ENCODE measurements around the gene KCNN2.

The KCNN2 gene

GRCh38 chr5:114361724-114362196 lies at the start of gene KCNN2:
Gene KCNN2, plus strand, starts transcription at chr5:114362070. Its CDS starts 70 bp downstream, at chr5:114362140.
- no peak for DNase-seq

- DNase-seq: no peak
Measured at GRCh38 chr5:114312658-114313057, 49.2 kb upstream of the KCNN2 start.

GRCh38 chr5:114314061-114314460 lies 47.8 kb upstream of the KCNN2 start:
- DNase-seq: no peak

- no peak for DNase-seq
Measured at GRCh38 chr5:114316167-114316566, 45.7 kb upstream of the KCNN2 start.

- DNase-seq: no peak
Measured at GRCh38 chr5:114317751-114318150, 44.1 kb upstream of the KCNN2 start.

- DNase-seq: no peak
Measured at GRCh38 chr5:114319236-114319635, 42.6 kb upstream of the KCNN2 start.

DNA sequence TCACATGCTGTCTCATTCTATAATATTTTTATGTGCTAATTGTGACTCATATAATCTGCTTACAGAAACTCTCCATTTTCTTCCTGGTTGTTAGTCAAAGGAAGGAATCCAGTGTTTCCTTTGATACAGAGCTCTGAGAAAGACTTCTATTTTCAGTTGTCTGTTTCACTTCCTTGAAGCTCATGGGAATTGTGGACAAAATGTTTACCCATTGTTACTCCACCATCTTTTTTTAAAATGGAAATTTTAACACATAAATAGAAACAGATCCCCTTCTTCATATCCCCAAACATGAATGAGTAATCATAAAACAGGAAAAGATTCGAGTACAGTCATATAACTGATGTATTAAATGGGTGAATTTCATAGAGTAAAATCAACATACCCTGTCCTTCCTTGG lies 42.0 kb upstream of the KCNN2 start:
- no peak for DNase-seq

DNA sequence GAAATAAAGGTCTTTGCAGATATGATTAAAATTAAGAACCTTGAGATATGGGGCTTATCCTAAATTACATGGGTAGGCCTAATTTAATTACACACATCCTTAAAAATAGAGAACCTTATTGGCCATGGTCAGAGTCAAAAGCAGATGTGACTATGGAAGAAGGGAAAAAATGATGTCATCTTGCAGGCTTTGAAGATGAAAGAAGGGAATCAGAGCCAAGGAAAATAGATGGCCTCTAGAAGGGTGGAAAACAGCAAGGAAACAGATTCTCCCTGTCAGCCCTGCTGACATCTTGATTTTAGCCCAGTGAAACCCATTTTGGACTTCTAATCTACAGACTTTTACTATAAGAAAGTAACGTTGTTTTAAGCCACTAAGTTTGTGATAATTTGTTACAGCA lies 37.6 kb upstream of the KCNN2 start:
- no peak for DNase-seq

GRCh38 chr5:114325541-114325940 lies 36.3 kb upstream of the KCNN2 start:
- no peak for DNase-seq

GRCh38 chr5:114327474-114327873 lies 34.4 kb upstream of the KCNN2 start:
- DNase-seq: no peak

GRCh38 chr5:114327987-114328386 lies 33.9 kb upstream of the KCNN2 start:
- no peak for DNase-seq

GRCh38 chr5:114330916-114331531 lies 30.8 kb upstream of the KCNN2 start:
- DNase-seq: no peak

DNA sequence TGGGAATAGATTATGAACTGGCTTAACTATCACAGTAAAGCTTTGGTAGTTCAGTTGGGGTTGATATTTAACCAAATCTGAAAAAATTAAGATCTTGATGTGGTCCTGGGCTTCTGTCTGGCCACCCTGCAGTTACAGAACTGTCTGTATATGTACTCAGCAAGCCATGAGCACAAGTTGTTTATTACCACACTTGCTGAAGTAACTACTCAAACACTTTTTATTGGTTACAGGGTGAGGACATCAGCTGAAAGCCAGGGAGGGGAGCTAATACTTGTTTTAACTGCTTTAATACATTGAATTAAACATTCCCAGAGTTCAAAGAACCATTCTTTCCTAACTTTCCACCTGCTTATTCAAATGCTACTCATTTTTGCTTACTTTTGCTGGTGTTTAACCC lies 29.4 kb upstream of the KCNN2 start:
- DNase-seq: no peak

- no peak for DNase-seq
Measured at GRCh38 chr5:114332925-114333324, 28.9 kb upstream of the KCNN2 start.

DNA sequence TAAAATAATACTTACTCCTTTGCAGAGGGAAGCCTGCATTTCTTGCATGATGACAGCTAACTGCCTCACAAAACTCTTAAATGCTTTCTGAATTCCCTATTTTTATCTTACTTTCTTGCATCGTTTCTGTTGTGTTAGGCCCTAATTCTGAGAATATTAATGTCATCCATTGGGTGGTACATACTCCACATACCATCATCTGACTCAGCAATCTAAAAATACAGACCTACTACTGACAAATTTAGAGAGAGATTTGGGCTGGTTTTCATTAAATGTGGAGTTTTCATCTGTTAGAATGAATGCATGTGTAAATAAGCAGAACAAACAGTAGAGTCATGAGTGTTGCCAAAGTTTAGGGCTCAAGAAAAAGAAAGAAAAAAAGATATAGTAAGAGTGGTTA lies 26.5 kb upstream of the KCNN2 start:
- DNase-seq: no peak

DNA sequence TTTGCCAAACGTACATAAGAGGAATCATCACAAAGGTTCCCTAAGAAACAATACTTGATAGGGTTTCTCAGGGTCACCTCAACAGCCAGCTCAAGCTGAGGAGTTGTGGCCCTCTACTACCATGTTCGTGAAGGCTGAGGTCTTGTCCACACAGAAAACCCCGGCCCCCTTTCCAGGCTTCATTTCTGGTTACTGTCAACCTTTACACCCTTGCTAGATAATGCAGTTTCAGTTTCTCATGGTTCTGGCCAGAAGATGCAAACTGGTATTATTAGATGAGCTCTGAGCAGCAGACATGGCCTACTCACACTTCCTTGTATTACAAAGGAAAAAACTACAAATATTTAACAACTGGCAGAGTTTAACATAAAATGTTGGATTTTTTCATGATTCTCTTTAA lies 22.8 kb upstream of the KCNN2 start:
- DNase-seq: no peak

GRCh38 chr5:114346181-114346580 lies 15.7 kb upstream of the KCNN2 start:
- DNase-seq: no peak

DNA sequence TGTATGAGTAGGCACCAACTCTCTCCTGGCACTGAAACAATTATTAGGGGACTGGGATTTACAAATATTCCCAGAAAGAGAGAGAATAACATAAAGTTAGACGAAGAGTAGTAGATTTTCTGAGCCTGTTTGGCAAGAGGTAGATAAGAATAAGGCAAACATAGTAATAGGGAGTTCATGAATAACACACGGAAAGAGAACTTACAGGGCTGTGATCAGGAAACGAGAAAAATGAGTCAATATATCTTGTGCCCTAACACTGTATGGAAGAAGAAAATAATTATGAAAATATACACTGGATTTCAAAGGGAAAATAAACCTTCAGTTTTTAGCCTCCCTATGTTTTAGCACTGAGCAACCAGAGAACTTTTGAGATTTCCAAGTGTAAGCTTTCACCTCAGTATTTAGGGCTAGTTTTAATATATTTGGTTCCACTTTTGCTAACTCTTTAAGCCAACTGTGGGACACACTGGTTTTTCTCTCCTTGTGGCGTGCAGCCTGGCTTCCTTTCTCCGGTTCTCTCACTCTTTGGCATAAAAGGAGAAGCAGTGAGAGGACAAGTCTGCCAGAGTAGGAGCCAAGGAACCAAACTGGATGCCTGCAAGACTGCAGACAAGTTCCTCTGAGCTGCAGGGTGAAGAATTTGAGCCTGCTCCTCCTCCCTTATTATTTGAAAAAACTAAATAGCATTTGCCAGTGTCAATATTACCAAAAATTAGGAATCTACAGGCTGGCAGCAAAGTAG lies 6.6 kb upstream of the KCNN2 start:
- no peak for DNase-seq

DNA sequence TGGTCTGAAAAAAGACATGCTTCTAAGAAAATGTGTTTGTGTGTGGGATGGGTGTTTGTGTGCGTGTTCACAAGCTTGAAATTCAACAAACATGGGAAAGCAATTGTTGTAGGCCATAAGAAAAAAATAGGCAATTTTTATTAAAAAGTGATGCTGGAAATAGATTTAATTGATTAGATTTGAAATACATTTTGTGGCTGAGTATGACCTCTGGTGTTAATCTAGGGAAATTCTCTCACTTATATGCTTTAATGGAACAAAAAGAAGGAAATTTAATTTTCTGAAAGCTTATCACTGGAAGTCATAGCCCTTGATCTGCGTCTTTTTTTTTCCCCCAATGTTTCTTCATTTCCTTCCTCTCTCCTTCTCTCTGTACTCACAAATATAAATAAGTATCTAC lies 3.5 kb upstream of the KCNN2 start:
- no peak for DNase-seq

GRCh38 chr5:114360357-114360756 lies 1.5 kb upstream of the KCNN2 start:
- no peak for DNase-seq

DNA sequence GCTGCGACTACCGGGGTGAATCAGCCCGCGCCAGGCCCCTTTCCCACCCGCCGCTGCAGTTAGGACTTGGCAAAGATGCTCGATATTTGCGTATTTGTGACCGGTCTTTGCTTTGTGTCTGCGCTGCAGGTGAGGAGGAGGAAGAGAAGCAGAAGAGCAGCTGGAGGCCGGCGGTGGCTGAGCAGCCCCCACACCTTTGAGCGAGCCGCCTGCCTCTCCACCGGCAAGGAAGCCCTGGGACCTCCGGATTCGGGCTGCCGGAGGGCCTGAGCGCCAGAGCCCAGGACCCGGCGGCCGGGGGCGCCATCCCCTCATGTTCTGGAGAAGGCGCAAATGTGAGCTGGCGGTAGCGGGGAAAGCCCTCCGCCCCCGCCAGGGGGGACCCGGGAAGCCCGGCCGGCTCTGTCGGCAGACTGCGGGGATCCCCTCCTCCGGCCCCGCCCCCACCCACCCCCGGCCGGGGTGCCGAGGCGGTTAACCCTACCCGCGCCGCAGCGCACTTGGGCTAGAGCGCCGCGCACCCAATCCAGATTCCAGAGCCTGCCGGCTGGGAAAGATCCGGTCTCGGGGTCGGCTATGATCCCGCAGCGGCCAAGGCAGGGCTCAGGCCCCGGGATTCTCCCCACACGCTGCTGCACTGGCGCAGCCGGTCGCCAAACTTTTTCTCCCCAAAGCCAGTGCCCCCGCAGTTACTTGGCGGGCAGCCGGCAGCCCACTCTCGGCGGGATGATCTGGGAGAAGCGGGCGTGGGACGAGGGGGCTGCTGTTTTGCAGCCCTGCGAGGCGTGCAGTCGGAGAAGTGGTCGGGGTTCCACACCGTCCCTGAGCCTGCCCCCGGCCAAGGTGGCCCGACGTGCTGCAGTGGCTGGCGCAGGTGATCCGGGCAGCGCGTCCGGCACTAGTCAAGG lies 800 bp upstream of the KCNN2 start:
- DNase-seq: no peak

DNA sequence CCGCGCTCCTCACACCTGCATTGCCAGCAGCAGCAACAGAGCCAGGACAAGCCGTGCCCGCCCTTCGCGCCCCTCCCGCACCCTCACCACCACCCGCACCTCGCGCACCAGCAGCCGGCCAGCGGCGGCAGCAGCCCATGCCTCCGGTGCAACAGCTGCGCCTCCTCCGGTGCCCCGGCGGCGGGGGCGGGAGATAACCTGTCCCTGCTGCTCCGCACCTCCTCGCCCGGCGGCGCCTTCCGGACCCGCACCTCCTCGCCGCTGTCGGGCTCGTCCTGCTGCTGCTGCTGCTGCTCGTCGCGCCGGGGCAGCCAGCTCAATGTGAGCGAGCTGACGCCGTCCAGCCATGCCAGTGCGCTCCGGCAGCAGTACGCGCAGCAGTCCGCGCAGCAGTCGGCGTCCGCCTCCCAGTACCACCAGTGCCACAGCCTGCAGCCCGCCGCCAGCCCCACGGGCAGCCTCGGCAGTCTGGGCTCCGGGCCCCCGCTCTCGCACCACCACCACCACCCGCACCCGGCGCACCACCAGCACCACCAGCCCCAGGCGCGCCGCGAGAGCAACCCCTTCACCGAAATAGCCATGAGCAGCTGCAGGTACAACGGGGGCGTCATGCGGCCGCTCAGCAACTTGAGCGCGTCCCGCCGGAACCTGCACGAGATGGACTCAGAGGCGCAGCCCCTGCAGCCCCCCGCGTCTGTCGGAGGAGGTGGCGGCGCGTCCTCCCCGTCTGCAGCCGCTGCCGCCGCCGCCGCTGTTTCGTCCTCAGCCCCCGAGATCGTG lies 517 bp downstream of the KCNN2 start:
- no peak for DNase-seq

Data from activated CD4-positive, CD25-positive, alpha-beta regulatory T cell treated with anti-CD3 and anti-CD28 coated beads, Interleukin-2, amount 50 U/mL, for 72 hours (primary cell).